Ectodermal cell (in vitro differentiated cells): ENCODE data around the gene NAXD.

ENCODE experiments used
- H3K27ac ChIP-seq: 2 replicates; pipeline ENCODE4 v1.7.0; 2013; ENCODE audit warnings: mild to moderate bottlenecking, low read depth, low read length; ENCODE audit not compliant: insufficient read depth, poor library complexity, severe bottlenecking
- H3K27me3 ChIP-seq: 2 replicates; pipeline ENCODE4 v1.7.0; 2013; ENCODE audit warnings: mild to moderate bottlenecking, low read length; ENCODE audit not compliant: insufficient read depth, control insufficient read depth, poor library complexity, severe bottlenecking
- H3K36me3 ChIP-seq: one replicate; pipeline ENCODE4 v1.7.0; 2013; ENCODE audit warnings: low read length; ENCODE audit not compliant: control insufficient read depth, insufficient read depth
- H3K4me1 ChIP-seq: one replicate; pipeline ENCODE4 v1.7.0; 2013; ENCODE audit warnings: low read length; ENCODE audit not compliant: control insufficient read depth, insufficient read depth
- H3K4me3 ChIP-seq: 2 replicates; pipeline ENCODE4 v1.7.0; 2013; ENCODE audit warnings: low read depth, low read length, control low read depth; ENCODE audit not compliant: insufficient read depth
- H3K9me3 ChIP-seq: 2 replicates; pipeline ENCODE4 v1.7.0; 2013; ENCODE audit warnings: mild to moderate bottlenecking, low read length, moderate library complexity; ENCODE audit not compliant: control insufficient read depth
- WGBS, 2 experiments: methylation state at CpG; one replicate each; pipeline ENCODE4 v1.1.7; 2013; ENCODE audit warnings: missing lambda C conversion rate in 2 of 2; 5-methylcytosine and 5-hydroxymethylcytosine counted together

Gene NAXD

GRCh38 chr13:110616103-110617101 is 1.1 kb downstream of the NAXD start:
- Histone ChIP-seq H3K4me3 (peak overlapping the region; percentile 79), H3K27ac (no peak overlapping the region), H3K9me3 (no peaks in the 10 kb centered on the region), H3K36me3 (no peaks in the 10 kb centered on the region), H3K27me3 (peaks cover 21% of the 10 kb centered on the region), H3K4me1 (no peaks in the 10 kb centered on the region)
- 9 to 12% methylated on average over 37 of the region's 37 CpGs for WGBS, 2 experiments

GRCh38 chr13:110617321-110618072 is 2.2 kb downstream of the NAXD start:
- Histone ChIP-seq H3K36me3 (no peaks in the 10 kb centered on the region), H3K9me3 (no peaks in the 10 kb centered on the region), H3K27ac (no peak overlapping the region), H3K4me1 (no peaks in the 10 kb centered on the region), H3K4me3 (no peak overlapping the region), H3K27me3 (peaks cover 17% of the 10 kb centered on the region)
- WGBS, 2 experiments = 63 to 70% methylated on average over 8 of the region's 8 CpGs

- 91 to 92% methylated on average over 8 of the region's 8 CpGs for WGBS, 2 experiments
Measured at GRCh38 chr13:110618167-110618566, 2.8 kb downstream of the NAXD start.

GRCh38 chr13:110618780-110619179 is 3.4 kb downstream of the NAXD start:
- Histone ChIP-seq H3K27me3 (peaks cover 9% of the 10 kb centered on the region), H3K27ac (no peak overlapping the region), H3K4me1 (no peaks in the 10 kb centered on the region), H3K4me3 (no peak overlapping the region), H3K36me3 (no peaks in the 10 kb centered on the region), H3K9me3 (no peaks in the 10 kb centered on the region)
- WGBS, 2 experiments = 97 to 98% methylated on average over 9 of the region's 9 CpGs

More at GRCh38 chr13:110618167-110618566, 2.8 kb downstream of the NAXD start:
- H3K36me3 ChIP-seq = no peaks in the 10 kb centered on the region
- H3K27ac ChIP-seq = no peak overlapping the region
- H3K27me3 ChIP-seq = peaks cover 11% of the 10 kb centered on the region
- H3K9me3 ChIP-seq = no peaks in the 10 kb centered on the region
- no peak overlapping the region for H3K4me3 ChIP-seq
- H3K4me1 ChIP-seq = no peaks in the 10 kb centered on the region

- peaks cover 9% of the 10 kb centered on the region for H3K27me3 ChIP-seq
- no peak overlapping the region for H3K27ac ChIP-seq
- H3K36me3 ChIP-seq = no peaks in the 10 kb centered on the region
- no peak overlapping the region for H3K4me3 ChIP-seq
- 95 to 96% methylated on average over 1 of the region's 2 CpGs for WGBS, 2 experiments
- H3K9me3 ChIP-seq = no peaks in the 10 kb centered on the region
- no peaks in the 10 kb centered on the region for H3K4me1 ChIP-seq
Measured at GRCh38 chr13:110620596-110620995, 5.3 kb downstream of the NAXD start.

- Histone ChIP-seq H3K27me3 (no peaks in the 10 kb centered on the region), H3K9me3 (no peaks in the 10 kb centered on the region), H3K27ac (peak overlapping the region; percentile 36), H3K36me3 (no peaks in the 10 kb centered on the region), H3K4me1 (no peaks in the 10 kb centered on the region), H3K4me3 (no peak overlapping the region)
- WGBS, 2 experiments = 90 to 91% methylated on average over 40 of the region's 41 CpGs
Measured at GRCh38 chr13:110624766-110625756, 9.7 kb downstream of the NAXD start.

- H3K27me3 ChIP-seq = no peaks in the 10 kb centered on the region
- no peaks in the 10 kb centered on the region for H3K36me3 ChIP-seq
- H3K27ac ChIP-seq = peak overlapping the region; percentile 36
- no peaks in the 10 kb centered on the region for H3K9me3 ChIP-seq
- H3K4me3 ChIP-seq = no peak overlapping the region
- H3K4me1 ChIP-seq = no peaks in the 10 kb centered on the region
- WGBS, 2 experiments = 87 to 90% methylated on average over 19 of the region's 19 CpGs
Measured at GRCh38 chr13:110625771-110626321, 10.5 kb downstream of the NAXD start.

GRCh38 chr13:110626521-110626920 is 11.2 kb downstream of the NAXD start:
- H3K27me3 ChIP-seq = no peaks in the 10 kb centered on the region
- 92 to 94% methylated on average over 9 of the region's 9 CpGs for WGBS, 2 experiments
- no peak overlapping the region for H3K4me3 ChIP-seq
- H3K4me1 ChIP-seq = no peaks in the 10 kb centered on the region
- no peak overlapping the region for H3K27ac ChIP-seq
- H3K36me3 ChIP-seq = no peaks in the 10 kb centered on the region
- no peaks in the 10 kb centered on the region for H3K9me3 ChIP-seq

- H3K9me3 ChIP-seq = no peaks in the 10 kb centered on the region
- H3K27ac ChIP-seq = no peak overlapping the region
- no peaks in the 10 kb centered on the region for H3K27me3 ChIP-seq
- no peak overlapping the region for H3K4me3 ChIP-seq
- 96 to 97% methylated on average over 8 of the region's 8 CpGs for WGBS, 2 experiments
- no peaks in the 10 kb centered on the region for H3K4me1 ChIP-seq
- no peaks in the 10 kb centered on the region for H3K36me3 ChIP-seq
Measured at GRCh38 chr13:110627351-110627750, 12.0 kb downstream of the NAXD start.
